Endothelial cell of umbilical vein (primary cell): Measurements from ENCODE around the gene PTPRD.

Source experiments
- CTCF ChIP-seq, 2 donors: IDR thresholded peaks; 1 replicate in 1 of 2; 2 replicates in 1 of 2; pipeline ENCODE4 v1.5.1; 2011; ENCODE audit warnings: low read length in 2 of 2, mild to moderate bottlenecking in 2 of 2, moderate library complexity in 2 of 2, control low read depth in 1 of 2, inconsistent platforms in 1 of 2, low read depth in 1 of 2; ENCODE audit not compliant: insufficient read depth in 1 of 2; ENCODE audit errors: extremely low read depth in 1 of 2
- MAX ChIP-seq: IDR thresholded peaks from 2 replicates; pipeline ENCODE4 v1.6.1; 2011; ENCODE audit not compliant: insufficient read depth, insufficient read length
- POLR2A ChIP-seq: IDR thresholded peaks from 2 replicates; pipeline ENCODE4 v1.6.1; 2012; ENCODE audit warnings: low read depth, mild to moderate bottlenecking, control low read depth, low read length

GRCh38 chr9:9791611-9792010 is 821.2 kb downstream of the PTPRD start:
- no peak for TF ChIP-seq CTCF (IDR thresholded peaks at IDR 0.05; ENCODE audit: extremely low read depth in 1 of 2, insufficient read depth in 1 of 2, low read depth in 1 of 2, low read length in 2 of 2)
- TF ChIP-seq POLR2A: no peak
- no peak for TF ChIP-seq MAX
